Hepatocyte (in vitro differentiated cells): ENCODE measurements around the gene PIK3AP1.

ENCODE experiments used
- CTCF ChIP-seq: fragments of 200-600 bp; sonication (generic); IDR thresholded peaks from 2 replicates; pipeline ENCODE4 v1.5.1; 2016; ENCODE audit warnings: antibody characterized with exemption, mild to moderate bottlenecking; ENCODE audit not compliant: poor library complexity
- EZH2phosphoT487 ChIP-seq: fragments of 200-600 bp; sonication (generic); IDR thresholded peaks from one replicate; pipeline ENCODE4 v1.6.1; 2018; ENCODE audit warnings: antibody characterized with exemption, mild to moderate bottlenecking, low read depth, moderate library complexity; ENCODE audit not compliant: unreplicated experiment, severe bottlenecking

GRCh38 chr10:96616961-96617360 lies 103.4 kb downstream of the PIK3AP1 start:
- TF ChIP-seq EZH2phosphoT487 (no peak), CTCF (no peak)
